ENCODE measurements around the gene EID2B. TPM values are rescaled to one million over a fixed set of nuclear protein-coding genes. Genes with fewer than 3 reads are reported as not detected.

Gene EID2B, protein sequence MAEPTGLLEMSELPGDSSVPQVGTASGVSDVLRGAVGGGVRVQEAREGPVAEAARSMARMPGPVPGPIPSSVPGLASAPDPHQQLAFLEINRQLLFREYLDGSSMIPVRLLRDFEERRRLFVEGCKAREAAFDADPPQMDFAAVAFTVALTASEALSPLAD
- total RNA-seq = 1 to 10 TPM; 2.8 to 3.2 TPM

DNA sequence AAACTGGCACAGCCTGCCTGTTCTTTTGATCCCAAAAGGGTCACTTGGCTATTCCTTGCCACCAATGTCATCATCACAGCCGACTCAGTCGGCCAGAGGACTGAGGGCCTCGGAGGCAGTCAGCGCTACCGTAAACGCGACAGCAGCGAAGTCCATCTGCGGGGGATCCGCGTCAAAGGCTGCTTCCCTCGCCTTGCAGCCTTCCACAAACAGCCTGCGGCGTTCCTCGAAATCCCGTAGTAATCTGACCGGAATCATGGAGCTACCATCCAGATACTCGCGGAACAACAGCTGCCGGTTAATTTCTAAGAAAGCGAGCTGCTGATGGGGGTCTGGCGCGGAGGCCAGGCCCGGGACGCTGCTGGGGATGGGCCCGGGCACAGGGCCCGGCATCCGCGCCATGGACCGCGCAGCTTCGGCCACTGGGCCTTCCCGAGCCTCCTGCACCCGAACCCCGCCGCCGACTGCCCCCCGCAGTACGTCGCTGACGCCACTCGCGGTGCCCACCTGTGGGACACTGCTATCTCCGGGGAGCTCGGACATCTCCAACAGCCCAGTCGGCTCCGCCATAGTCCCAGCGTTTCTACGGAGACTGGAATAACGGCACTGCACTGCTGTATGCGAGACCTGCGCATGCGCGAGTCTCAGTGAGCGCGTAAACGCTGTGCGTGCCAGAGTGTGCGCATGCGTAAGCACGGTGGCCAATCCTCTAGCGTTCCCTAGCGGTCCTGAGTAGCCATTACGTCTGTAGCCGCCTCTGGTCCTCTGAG is at the start of gene EID2B:
EID2B (minus strand) TSS at position 620 of the 770 bp plus-strand sequence; CDS start at position 570, 50 bp downstream.
- Mint-ChIP-seq H3K9me3 (no peaks in the 10 kb centered on the region), H3K4me3 (peak within 1 kb of the TSS; percentile 85), H3K36me3 (ENCODE audit: low read depth) (peaks cover 9% of the 10 kb centered on the region), H3K27me3 (no peaks in the 10 kb centered on the region), H3K27ac (peak within 1 kb of the TSS; percentile 84), H3K4me1 (peaks cover 4% of the 10 kb centered on the region)
- ATAC-seq (replicated peaks) = peak; percentile 95

DNA sequence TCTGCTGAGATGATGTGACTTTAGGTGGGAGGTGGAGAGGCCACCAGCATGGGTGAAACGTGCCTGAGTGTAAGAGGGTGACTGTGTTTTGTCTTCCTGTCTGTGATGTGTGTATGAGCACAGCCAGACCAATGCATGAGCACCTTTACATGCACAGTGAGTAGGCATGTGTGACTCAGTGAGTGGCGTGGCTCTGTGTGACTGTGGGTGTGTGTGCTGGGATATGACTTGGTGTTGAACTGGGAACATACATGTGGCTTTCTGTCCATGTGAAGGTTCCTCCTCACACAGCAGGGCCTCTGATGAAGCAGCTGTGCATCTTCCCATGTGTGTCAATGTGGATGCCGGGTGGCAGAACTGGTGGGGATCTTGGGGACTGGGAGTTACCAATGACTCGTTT is 49.8 kb upstream of the EID2B start:
- Mint-ChIP-seq H3K4me3 (no peak overlapping the region), H3K9me3 (peaks cover 6% of the 10 kb centered on the region), H3K4me1 (no peaks in the 10 kb centered on the region), H3K36me3 (ENCODE audit: low read depth) (no peaks in the 10 kb centered on the region), H3K27me3 (peaks cover 42% of the 10 kb centered on the region), H3K27ac (no peak overlapping the region)
- peak; percentile 93 for ATAC-seq (replicated peaks)

DNA sequence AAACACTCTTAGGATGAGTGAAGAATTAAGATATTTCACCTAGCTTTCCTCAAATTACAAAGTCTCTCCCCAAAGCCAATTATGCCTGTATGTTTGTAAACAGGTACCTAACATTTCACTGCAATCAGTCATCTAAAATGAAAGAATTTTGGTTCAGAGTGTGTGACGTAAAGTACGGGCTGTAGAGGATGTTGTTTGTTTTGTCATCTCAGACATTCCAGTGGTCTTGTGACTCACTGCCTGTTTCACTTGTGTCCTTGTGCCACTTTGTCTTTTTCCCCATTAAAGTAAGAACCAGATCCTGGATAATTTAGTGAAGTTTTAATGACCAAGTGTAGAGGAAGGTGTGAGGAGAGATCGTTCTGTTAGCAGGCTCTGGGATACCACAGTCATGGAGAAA is 36.0 kb upstream of the EID2B start:
- ATAC-seq (replicated peaks) = peak; percentile 63
- no peaks in the 10 kb centered on the region for H3K9me3 Mint-ChIP-seq
- H3K4me3 Mint-ChIP-seq = no peak overlapping the region
- H3K36me3 Mint-ChIP-seq (ENCODE audit: low read depth) = no peaks in the 10 kb centered on the region
- no peak overlapping the region for H3K27ac Mint-ChIP-seq
- H3K27me3 Mint-ChIP-seq = peaks cover 22% of the 10 kb centered on the region
- no peaks in the 10 kb centered on the region for H3K4me1 Mint-ChIP-seq

DNA sequence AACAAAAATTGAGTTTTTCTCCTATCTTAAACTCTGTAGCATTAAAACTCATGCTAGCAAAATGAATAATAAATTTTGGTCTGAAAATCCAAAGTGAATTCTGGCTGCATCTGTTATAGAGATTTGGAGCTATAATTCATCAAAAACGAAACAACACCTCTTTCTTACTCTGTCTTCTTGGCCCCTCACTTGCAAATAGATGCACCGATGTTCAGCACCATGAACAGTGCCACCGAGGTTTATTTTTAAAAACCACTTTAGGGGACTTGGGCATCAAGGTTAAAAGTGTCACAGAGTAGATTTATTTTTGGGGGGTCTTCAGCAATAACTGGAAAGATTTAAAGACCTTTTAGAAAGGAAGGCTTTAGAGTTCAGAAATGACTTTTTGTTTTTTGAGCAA is 33.4 kb upstream of the EID2B start:
- Mint-ChIP-seq H3K4me1 (no peaks in the 10 kb centered on the region), H3K27me3 (peaks cover 14% of the 10 kb centered on the region), H3K9me3 (no peaks in the 10 kb centered on the region), H3K4me3 (no peak overlapping the region), H3K27ac (no peak overlapping the region), H3K36me3 (ENCODE audit: low read depth) (no peaks in the 10 kb centered on the region)
- no peak for ATAC-seq (replicated peaks)

DNA sequence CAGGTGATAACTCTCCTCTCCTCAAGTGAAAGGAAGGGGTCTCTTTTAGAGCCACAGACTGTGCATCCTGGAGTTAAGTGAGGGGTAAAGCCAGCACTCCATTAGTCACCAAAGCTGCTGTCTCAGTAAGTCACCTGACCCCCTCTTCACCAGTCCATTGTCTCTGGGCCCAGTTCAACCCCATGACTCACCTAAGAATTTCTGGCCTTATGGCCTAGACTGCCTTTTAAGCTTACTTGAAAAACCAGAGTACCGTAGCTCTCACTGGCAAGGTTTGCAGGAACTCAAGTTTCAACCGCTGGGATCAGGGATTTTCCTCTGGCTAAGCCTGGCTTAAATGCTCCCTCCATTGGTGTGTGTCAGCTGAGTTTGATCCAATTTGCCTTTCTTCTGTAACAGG is 30.8 kb upstream of the EID2B start:
- no peaks in the 10 kb centered on the region for H3K27me3 Mint-ChIP-seq

DNA sequence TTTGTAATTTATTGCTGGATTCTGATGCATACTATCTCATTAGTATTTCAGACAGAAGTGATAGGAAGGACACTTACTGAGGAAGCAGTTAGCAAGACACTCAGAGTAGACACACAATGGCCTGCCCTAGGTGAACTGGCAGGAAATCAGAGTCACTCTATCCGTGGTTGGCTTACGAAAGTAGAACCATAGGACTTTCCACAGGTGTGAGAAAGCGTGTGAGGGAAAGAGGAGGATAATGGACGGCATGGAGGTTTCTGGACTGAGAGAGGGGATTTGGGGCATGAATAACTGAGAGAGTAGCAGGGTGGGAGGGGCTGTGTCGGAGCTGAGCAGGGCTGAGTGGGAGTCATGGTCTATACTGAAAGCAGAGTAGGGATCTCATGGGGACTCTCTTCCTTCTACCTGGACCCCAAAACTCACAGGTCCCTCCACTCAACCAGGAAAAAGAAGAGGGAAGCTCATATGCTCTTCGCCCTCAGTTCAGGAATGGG is 26.0 kb upstream of the EID2B start:
- ATAC-seq (replicated peaks) = peak; percentile 89
- no peaks in the 10 kb centered on the region for H3K9me3 Mint-ChIP-seq
- peak overlapping the region; percentile 80 for H3K4me3 Mint-ChIP-seq
- peak overlapping the region; percentile 75 for H3K27ac Mint-ChIP-seq
- H3K27me3 Mint-ChIP-seq = no peaks in the 10 kb centered on the region
- peaks cover 15% of the 10 kb centered on the region for H3K4me1 Mint-ChIP-seq
- no peaks in the 10 kb centered on the region for H3K36me3 Mint-ChIP-seq (ENCODE audit: low read depth)

More for the DNA sequence above, 30.8 kb upstream of the EID2B start:
- no peaks in the 10 kb centered on the region for H3K9me3 Mint-ChIP-seq
- H3K4me1 Mint-ChIP-seq = peaks cover 7% of the 10 kb centered on the region
- no peaks in the 10 kb centered on the region for H3K36me3 Mint-ChIP-seq (ENCODE audit: low read depth)
- no peak overlapping the region for H3K4me3 Mint-ChIP-seq
- no peak for ATAC-seq (replicated peaks)
- no peak overlapping the region for H3K27ac Mint-ChIP-seq

DNA sequence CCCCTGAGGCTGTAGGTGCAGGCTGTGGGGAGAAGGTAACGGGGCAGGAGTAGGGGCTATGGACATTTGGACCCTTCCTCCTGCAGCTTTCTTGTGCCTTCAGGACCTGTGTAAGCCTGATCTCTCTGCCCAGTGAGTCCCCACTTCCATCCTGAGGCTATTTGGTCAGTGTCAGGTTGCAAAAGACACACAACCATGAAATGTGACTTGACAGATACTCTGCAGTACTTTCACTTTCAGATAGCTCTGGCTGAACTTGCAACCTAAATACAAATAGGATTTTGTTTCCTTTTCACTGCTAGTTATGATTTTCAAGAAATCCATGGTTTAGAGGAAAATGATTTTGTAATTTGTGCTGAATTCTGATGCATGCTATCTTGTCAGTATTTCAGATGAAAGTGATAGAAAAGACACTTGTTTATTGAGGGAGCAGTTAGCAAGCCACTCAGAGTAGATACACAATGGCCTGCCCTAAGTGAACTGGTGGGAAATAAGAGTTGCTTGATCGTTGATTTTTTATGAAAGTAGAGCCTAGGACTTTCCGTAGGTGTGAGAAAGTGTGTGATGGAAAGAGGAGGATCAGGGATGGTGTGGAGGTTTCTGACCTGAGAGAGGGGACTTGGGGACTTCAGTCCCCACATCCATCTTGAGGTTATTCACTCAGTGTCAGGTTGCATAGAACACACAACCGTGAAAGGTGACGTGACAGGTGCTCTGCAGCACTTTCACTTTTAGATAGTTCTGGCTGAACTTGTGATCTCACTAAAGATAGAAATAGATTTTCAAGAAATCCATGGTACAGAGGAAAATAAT is 25.4 kb upstream of the EID2B start:
- peak overlapping the region; percentile 80 for H3K4me3 Mint-ChIP-seq
- H3K27ac Mint-ChIP-seq = peak overlapping the region; percentile 75
- H3K9me3 Mint-ChIP-seq = no peaks in the 10 kb centered on the region
- peaks cover 18% of the 10 kb centered on the region for H3K4me1 Mint-ChIP-seq
- ATAC-seq (replicated peaks) = peak; percentile 79
- H3K27me3 Mint-ChIP-seq = peaks cover 3% of the 10 kb centered on the region
- no peaks in the 10 kb centered on the region for H3K36me3 Mint-ChIP-seq (ENCODE audit: low read depth)

DNA sequence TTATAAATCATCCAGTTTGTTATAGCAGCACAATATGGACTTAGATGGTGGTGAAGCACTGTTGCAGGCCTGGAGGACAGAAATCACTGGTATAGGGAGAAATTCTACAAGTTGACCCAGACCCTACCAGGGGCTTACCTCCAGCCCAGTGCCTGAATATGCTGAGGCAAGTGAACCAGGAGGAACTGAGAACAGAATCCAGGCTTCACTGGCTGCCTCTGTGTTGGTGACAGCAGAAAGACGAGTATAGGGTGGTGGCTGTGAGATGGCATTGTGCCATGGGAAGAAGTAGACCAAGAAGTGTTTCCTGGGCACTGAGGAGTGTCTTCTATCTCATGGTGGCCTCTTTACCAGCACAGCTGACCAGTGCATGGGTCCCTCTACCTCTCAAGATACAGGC is 23.2 kb upstream of the EID2B start:
- Mint-ChIP-seq H3K27me3 (peaks cover 3% of the 10 kb centered on the region), H3K27ac (no peak overlapping the region), H3K9me3 (no peaks in the 10 kb centered on the region), H3K4me1 (peaks cover 18% of the 10 kb centered on the region), H3K4me3 (no peak overlapping the region), H3K36me3 (ENCODE audit: low read depth) (no peaks in the 10 kb centered on the region)
- no peak for ATAC-seq (replicated peaks)

DNA sequence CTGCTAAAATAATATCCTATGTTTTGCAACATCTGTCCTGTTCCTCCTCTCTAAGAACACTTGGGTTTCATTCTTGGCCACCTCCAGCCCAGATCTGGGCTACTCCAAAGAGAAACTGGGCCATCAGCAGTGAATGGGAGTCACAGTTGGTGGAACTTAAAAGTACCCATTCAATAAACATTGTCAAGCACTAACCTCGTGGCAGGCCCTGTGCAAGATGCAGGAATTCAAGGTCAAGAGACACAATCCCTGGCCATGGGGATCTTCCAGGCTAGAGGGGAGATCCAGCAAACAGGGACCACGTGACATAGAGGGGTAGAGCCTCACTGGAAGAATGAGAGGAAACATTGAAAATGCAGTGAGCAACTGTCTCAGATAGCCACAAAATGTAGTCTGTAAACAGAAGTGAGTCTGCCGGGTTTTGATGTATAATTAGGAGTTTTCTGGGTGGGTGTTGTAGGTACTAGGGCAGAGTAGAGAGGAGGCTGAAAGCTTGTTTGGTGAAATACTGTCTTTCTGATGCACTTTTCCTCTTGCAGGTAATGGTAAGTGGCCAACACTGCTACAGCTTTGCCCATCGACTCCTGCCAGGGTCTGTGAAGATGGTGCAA is 22.2 kb upstream of the EID2B start:
- no peaks in the 10 kb centered on the region for H3K9me3 Mint-ChIP-seq
- no peak for ATAC-seq (replicated peaks)

DNA sequence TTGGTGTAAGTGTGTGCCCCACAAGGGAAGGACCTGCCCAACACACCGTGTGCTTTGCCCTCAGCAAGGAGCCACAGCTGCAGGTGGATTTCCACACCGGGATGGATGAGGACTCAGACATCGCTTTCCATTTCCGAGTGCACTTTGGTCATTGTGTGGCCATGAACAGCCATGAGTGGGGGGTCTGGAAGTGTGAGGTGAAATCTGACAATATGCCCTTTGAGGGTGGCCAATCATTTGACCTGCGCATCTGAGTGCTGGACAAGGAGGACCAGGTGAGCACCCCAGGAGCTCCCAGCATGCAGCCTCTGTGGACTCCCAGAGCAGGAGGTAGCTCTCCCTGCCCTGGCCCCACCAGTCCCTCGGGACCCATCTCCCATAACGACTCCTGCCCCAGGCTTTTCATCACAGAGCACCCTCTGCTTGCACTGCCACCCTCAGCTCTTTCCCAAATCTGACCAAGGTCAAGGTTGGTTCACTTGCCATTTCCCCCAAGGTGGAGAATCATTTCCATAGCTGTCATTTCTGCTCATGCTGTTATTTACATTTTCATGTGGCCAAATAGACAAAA is 20.5 kb upstream of the EID2B start:
- Mint-ChIP-seq H3K36me3 (ENCODE audit: low read depth) (no peaks in the 10 kb centered on the region), H3K9me3 (no peaks in the 10 kb centered on the region), H3K27ac (no peak overlapping the region), H3K27me3 (peaks cover 3% of the 10 kb centered on the region), H3K4me3 (no peak overlapping the region), H3K4me1 (peaks cover 9% of the 10 kb centered on the region)
- ATAC-seq (replicated peaks) = no peak

More for the DNA sequence above, 22.2 kb upstream of the EID2B start:
- no peak overlapping the region for H3K4me3 Mint-ChIP-seq
- H3K36me3 Mint-ChIP-seq (ENCODE audit: low read depth) = no peaks in the 10 kb centered on the region
- peaks cover 18% of the 10 kb centered on the region for H3K4me1 Mint-ChIP-seq
- no peak overlapping the region for H3K27ac Mint-ChIP-seq
- peaks cover 3% of the 10 kb centered on the region for H3K27me3 Mint-ChIP-seq

DNA sequence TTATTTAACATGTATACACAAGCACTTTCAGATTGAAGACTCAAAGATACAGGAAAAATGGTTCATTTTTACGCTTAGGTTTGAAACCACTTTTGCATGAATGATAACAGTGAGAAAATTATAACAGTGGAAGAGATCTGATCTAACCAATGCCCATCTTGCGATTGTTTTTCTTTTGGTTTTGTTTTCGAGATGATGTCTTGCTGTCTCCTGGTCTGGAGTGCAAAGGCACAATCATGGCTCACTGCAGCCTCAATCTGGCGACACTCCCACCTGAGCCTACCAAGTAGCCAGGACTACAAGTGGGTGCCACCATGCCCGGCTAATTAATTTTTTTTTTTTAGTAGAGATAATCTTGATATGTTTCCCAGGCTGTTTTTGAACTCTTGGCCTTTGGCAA is 17.5 kb upstream of the EID2B start:
- ATAC-seq (replicated peaks) = no peak
- H3K36me3 Mint-ChIP-seq (ENCODE audit: low read depth) = no peaks in the 10 kb centered on the region
- peaks cover 3% of the 10 kb centered on the region for H3K27me3 Mint-ChIP-seq
- no peaks in the 10 kb centered on the region for H3K9me3 Mint-ChIP-seq
- peaks cover 17% of the 10 kb centered on the region for H3K4me1 Mint-ChIP-seq
- H3K27ac Mint-ChIP-seq = no peak overlapping the region
- no peak overlapping the region for H3K4me3 Mint-ChIP-seq

DNA sequence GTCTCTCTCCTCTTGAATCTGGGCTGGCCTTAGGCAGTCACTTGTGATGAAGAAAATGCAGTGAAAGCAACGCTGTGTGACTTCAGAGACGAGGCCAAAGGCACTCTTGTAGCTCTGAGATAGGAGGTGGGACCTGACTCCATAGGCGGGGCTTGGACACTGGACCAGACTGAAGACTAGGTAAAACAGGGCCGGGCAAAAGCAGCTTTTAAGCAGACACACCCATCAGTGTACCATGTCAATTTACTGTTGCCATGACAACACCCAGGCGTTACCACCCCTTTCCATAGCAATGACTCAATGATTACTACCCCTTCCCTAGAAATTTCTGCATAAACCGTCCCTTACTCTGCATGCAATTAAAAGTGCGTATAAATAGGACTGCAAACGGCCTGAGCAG is 13.9 kb upstream of the EID2B start:
- H3K9me3 Mint-ChIP-seq = no peaks in the 10 kb centered on the region
- peaks cover 29% of the 10 kb centered on the region for H3K4me1 Mint-ChIP-seq
- no peaks in the 10 kb centered on the region for H3K36me3 Mint-ChIP-seq (ENCODE audit: low read depth)
- ATAC-seq (replicated peaks) = no peak
- H3K4me3 Mint-ChIP-seq = no peak overlapping the region
- H3K27ac Mint-ChIP-seq = no peak overlapping the region
- H3K27me3 Mint-ChIP-seq = no peaks in the 10 kb centered on the region

DNA sequence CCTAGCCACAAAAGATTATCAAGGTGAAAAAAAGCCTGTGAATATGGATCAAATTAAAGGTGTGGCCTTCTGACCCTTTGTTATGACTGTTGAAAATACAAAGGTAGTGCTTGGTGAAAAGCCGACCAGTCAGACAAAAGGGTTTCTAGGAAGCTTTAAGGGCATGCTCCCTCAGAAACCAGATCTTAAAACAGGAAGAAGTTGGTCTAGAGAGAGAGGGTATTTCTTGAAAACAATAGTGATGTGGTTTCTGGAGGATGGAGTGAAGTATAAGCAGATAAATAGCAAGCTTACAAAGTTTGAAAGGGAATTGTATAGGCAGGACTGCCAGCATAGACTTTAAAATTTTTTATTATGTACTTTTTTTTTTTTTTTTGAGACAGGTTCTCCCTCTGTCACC is 12.3 kb upstream of the EID2B start:
- Mint-ChIP-seq H3K4me1 (peaks cover 35% of the 10 kb centered on the region), H3K4me3 (peak overlapping the region; percentile 58), H3K36me3 (ENCODE audit: low read depth) (peaks cover 6% of the 10 kb centered on the region), H3K9me3 (no peaks in the 10 kb centered on the region), H3K27ac (peak overlapping the region; percentile 75), H3K27me3 (no peaks in the 10 kb centered on the region)
- ATAC-seq (replicated peaks) = no peak
